GM18508 (cell line): ENCODE measurements around the gene PAPPA2.

Experiments
- ATAC-seq: cut with Tn5 transposase; IDR thresholded peaks from one replicate; pipeline ENCODE4 v1.9.1; 2021; ENCODE audit warnings: moderate number of reproducible peaks; ENCODE audit not compliant: insufficient read depth, unreplicated experiment

PAPPA2 gene

GRCh38 chr1:176795929-176796328 lies 333.0 kb downstream of the PAPPA2 start:
- no peak for ATAC-seq

- ATAC-seq, result no peak
Observed at GRCh38 chr1:176796583-176796982, 333.6 kb downstream of the PAPPA2 start.

GRCh38 chr1:176799327-176799726 lies 336.4 kb downstream of the PAPPA2 start:
- no peak for ATAC-seq

- no peak for ATAC-seq
Observed at GRCh38 chr1:176800978-176801513, 338.1 kb downstream of the PAPPA2 start.

GRCh38 chr1:176801514-176802020 lies 338.6 kb downstream of the PAPPA2 start:
- ATAC-seq, result no peak

GRCh38 chr1:176802316-176802715 lies 339.3 kb downstream of the PAPPA2 start:
- ATAC-seq, result no peak

GRCh38 chr1:176803042-176803441 lies 340.1 kb downstream of the PAPPA2 start:
- ATAC-seq, result no peak

GRCh38 chr1:176803596-176803995 lies 340.6 kb downstream of the PAPPA2 start:
- ATAC-seq, result no peak

GRCh38 chr1:176809292-176809691 lies 346.3 kb downstream of the PAPPA2 start:
- ATAC-seq, result no peak

GRCh38 chr1:176811511-176812288 lies 348.7 kb downstream of the PAPPA2 start:
- ATAC-seq, result no peak

GRCh38 chr1:176815621-176816020 lies 352.6 kb downstream of the PAPPA2 start:
- ATAC-seq, result no peak

- no peak for ATAC-seq
Observed at GRCh38 chr1:176816232-176816631, 353.3 kb downstream of the PAPPA2 start.

- no peak for ATAC-seq
Observed at GRCh38 chr1:176820391-176821031, 357.5 kb downstream of the PAPPA2 start.

- ATAC-seq, result no peak
Observed at GRCh38 chr1:176826265-176826664, 363.3 kb downstream of the PAPPA2 start.

- ATAC-seq, result no peak
Observed at GRCh38 chr1:176829261-176829660, 366.3 kb downstream of the PAPPA2 start.

- ATAC-seq, result no peak
Observed at GRCh38 chr1:176831150-176831549, 368.2 kb downstream of the PAPPA2 start.

GRCh38 chr1:176837708-176838107 lies 374.7 kb downstream of the PAPPA2 start:
- ATAC-seq, result no peak

GRCh38 chr1:176838276-176838995 lies 375.5 kb downstream of the PAPPA2 start:
- ATAC-seq, result no peak

- ATAC-seq, result no peak
Observed at GRCh38 chr1:176839216-176839615, 376.2 kb downstream of the PAPPA2 start.

GRCh38 chr1:176841238-176841637 lies 378.3 kb downstream of the PAPPA2 start:
- ATAC-seq, result no peak
